Anterior cingulate cortex (tissue), 58 donors: ENCODE results near the gene XCL1.

Experiments
- DNase-seq, 58 donors: peaks; one replicate each; lab custom pipeline; 2025; lab: John Stamatoyannopoulos, UW

The XCL1 gene

GRCh38 chr1:168628807-168629206 is 52.4 kb downstream of the XCL1 start:
- DNase-seq, result no peak

- DNase-seq, result no peak
These were observed 53.1 kb downstream of the XCL1 start for GRCh38 chr1:168629466-168629865.
